GM12878 (cell line): ENCODE results near the gene PTPRM. TPM values are rescaled to one million over a fixed set of nuclear protein-coding genes. Genes with fewer than 3 reads are reported as not detected.

ENCODE experiments used
- ATAC-seq: fragments of 200-7000 bp; cut with Tn5 transposase; 3 replicates; pipeline ENCODE4 v1.9.1; 2020; ENCODE audit warnings: mild to moderate bottlenecking, moderate library complexity
- BruUV-seq: library from RNA; stranded (reverse); fragments of 400-500 nt; replicated peaks from 2 replicates; lab custom pipeline; 2021; lab: Mats Ljungman, UMichigan
- CTCF ChIA-PET: fragments of 300-600 bp; sonication (Branson Sonifier 250); formaldehyde crosslinking; extraction: SDS; loops from one replicate; lab custom pipeline; 2021; ENCODE audit warnings: inconsistent platforms; lab: Yijun Ruan, JAX
- POLR2A ChIA-PET: fragments of 350-600 bp; formaldehyde crosslinking; extraction: SDS; loops from one replicate; lab custom pipeline; 2021; ENCODE audit warnings: inconsistent platforms; lab: Charles Lee
- RAD21 ChIA-PET: fragments of 300-600 bp; sonication (Branson Sonifier 250); formaldehyde crosslinking; loops from one replicate; lab custom pipeline; 2023; ENCODE audit warnings: antibody characterized with exemption; ENCODE audit not compliant: unreplicated experiment; lab: Charles Lee
- SMC1A ChIA-PET: fragments of 300-600 bp; sonication (Branson Sonifier 250); formaldehyde crosslinking; loops from one replicate; lab custom pipeline; 2023; ENCODE audit not compliant: unreplicated experiment, uncharacterized antibody; lab: Charles Lee
- DNase-seq: peaks from one replicate; pipeline ENCODE4 v3.0.0-alpha.2; 2011; ENCODE audit warnings: low read depth, low spot score
- FAIRE-seq: peaks from 3 replicates; lab custom pipeline; 2011; peaks lifted over from hg19 to GRCh38; lab: Jason Lieb, UNC
- H2AFZ ChIP-seq: 2 replicates; pipeline ENCODE4 v1.6.0; 2011; ENCODE audit warnings: low read depth, low read length, control low read depth; ENCODE audit not compliant: control insufficient read depth
- H3K27ac ChIP-seq: 2 replicates; pipeline ENCODE4 v1.5.1; 2011; ENCODE audit warnings: control low read depth; ENCODE audit not compliant: control insufficient read depth, insufficient read depth
- H3K27me3 ChIP-seq, 2 experiments: replicated peaks in 1 of 2; 2 replicates each; pipeline versions ENCODE4 v1.6.0 to v1.6.1; 2011; ENCODE audit warnings: low read length in 1 of 2; ENCODE audit not compliant: control insufficient read depth in 2 of 2, insufficient read depth in 2 of 2
- H3K36me3 ChIP-seq, 2 experiments: 2 replicates each; pipeline ENCODE4 v1.5.1; 2011; ENCODE audit warnings: low read length in 1 of 2; ENCODE audit not compliant: control insufficient read depth in 2 of 2, insufficient read depth in 2 of 2
- H3K4me1 ChIP-seq: 2 replicates; pipeline ENCODE4 v1.6.1; 2011; ENCODE audit warnings: mild to moderate bottlenecking, low read length, moderate library complexity, mixed read lengths; ENCODE audit not compliant: control insufficient read depth, insufficient read depth
- H3K4me2 ChIP-seq: 2 replicates; pipeline ENCODE4 v1.6.0; 2011; ENCODE audit warnings: control low read depth; ENCODE audit not compliant: control insufficient read depth, insufficient read depth
- H3K4me3 ChIP-seq: fragments of 200-600 bp; sonication (generic); 2 replicates; pipeline ENCODE4 v1.5.1; 2016
- H3K79me2 ChIP-seq: 2 replicates; pipeline ENCODE4 v1.6.0; 2011; ENCODE audit warnings: low read length; ENCODE audit not compliant: control insufficient read depth, insufficient read depth
- H3K9ac ChIP-seq: 2 replicates; pipeline ENCODE4 v1.8.0; 2011; ENCODE audit warnings: low read length, control low read depth, mixed read lengths; ENCODE audit not compliant: control insufficient read depth, insufficient read depth
- H3K9me3 ChIP-seq: replicated peaks from 3 replicates; pipeline ENCODE4 v1.5.1; 2011; ENCODE audit warnings: mild to moderate bottlenecking, low read length; ENCODE audit not compliant: control insufficient read depth, insufficient read depth
- H4K20me1 ChIP-seq: 2 replicates; pipeline ENCODE4 v1.6.0; 2011; ENCODE audit not compliant: control insufficient read depth, insufficient read depth
- CEBPB ChIP-seq, 2 experiments: fragments of 150-350 bp in 1 of 2; IDR thresholded peaks; 2 replicates each; pipeline ENCODE4 v1.6.1; 2012 to 2014; ENCODE audit warnings: low read depth in 2 of 2, low read length in 2 of 2, borderline replicate concordance in 1 of 2, inconsistent platforms in 1 of 2
- EGR1 ChIP-seq, 2 experiments: IDR thresholded peaks; 1 replicate in 1 of 2; 2 replicates in 1 of 2; pipeline ENCODE4 v1.6.1; 2011 to 2012; ENCODE audit warnings: low read depth in 2 of 2, low read length in 2 of 2, borderline replicate concordance in 1 of 2, mild to moderate bottlenecking in 1 of 2, moderate library complexity in 1 of 2
- ELK1 ChIP-seq: IDR thresholded peaks from 2 replicates; pipeline ENCODE4 v1.6.1; 2012; ENCODE audit warnings: low read depth, low read length, improper control_type of control experiment
- IKZF1 ChIP-seq: fragments of 450-650 bp; conservative IDR thresholded peaks from 2 replicates; pipeline ENCODE4 v1.6.1; 2017; ENCODE audit warnings: antibody characterized with exemption, mild to moderate bottlenecking
- MTA3 ChIP-seq: IDR thresholded peaks from 2 replicates; pipeline ENCODE4 v1.6.1; 2012; ENCODE audit warnings: low read length, inconsistent platforms, borderline replicate concordance
- MYB ChIP-seq: fragments of 150-350 bp; IDR thresholded peaks from 2 replicates; pipeline ENCODE4 v1.6.1; 2014; ENCODE audit warnings: mild to moderate bottlenecking, low read depth, low read length, borderline replicate concordance
- NBN ChIP-seq: fragments of 450-650 bp; IDR thresholded peaks from 2 replicates; pipeline ENCODE4 v1.6.1; 2016
- NRF1 ChIP-seq: conservative IDR thresholded peaks from 2 replicates; pipeline ENCODE4 v1.6.1; 2011; ENCODE audit warnings: mild to moderate bottlenecking, low read depth, low read length, improper control_type of control experiment
- POLR2AphosphoS2 ChIP-seq: IDR thresholded peaks from 2 replicates; pipeline ENCODE4 v1.6.1; 2011; ENCODE audit warnings: low read depth, mild to moderate bottlenecking, low read length, improper control_type of control experiment, moderate library complexity
- POU2F2 ChIP-seq: IDR thresholded peaks from 3 replicates; pipeline ENCODE4 v1.6.1; 2011; ENCODE audit warnings: low read depth, mild to moderate bottlenecking, low read length, borderline replicate concordance
- RELA ChIP-seq: fragments of 450-650 bp; IDR thresholded peaks from 2 replicates; pipeline ENCODE4 v1.8.0; 2014; ENCODE audit warnings: borderline replicate concordance; ENCODE audit not compliant: partially characterized antibody
- SIX5 ChIP-seq: IDR thresholded peaks from 2 replicates; pipeline ENCODE4 v1.6.1; 2011; ENCODE audit warnings: mild to moderate bottlenecking, low read depth, low read length, moderate library complexity; ENCODE audit not compliant: severe bottlenecking
- SMAD1 ChIP-seq: fragments of 450-650 bp; IDR thresholded peaks from 2 replicates; pipeline ENCODE4 v1.6.1; 2018; ENCODE audit warnings: mild to moderate bottlenecking, low read depth; ENCODE audit not compliant: partially characterized antibody
- SPI1 ChIP-seq: IDR thresholded peaks from 2 replicates; pipeline ENCODE4 v1.6.1; 2011; ENCODE audit warnings: low read depth, mild to moderate bottlenecking, low read length, moderate library complexity, borderline replicate concordance; ENCODE audit not compliant: insufficient read depth
- WGBS: methylation state at CpG from one replicate; pipeline ENCODE4 v1.1.6; 2016; ENCODE audit warnings: low lambda C conversion rate; ENCODE audit not compliant: insufficient replicate concordance, insufficient coverage; ENCODE audit errors: missing lambda C conversion rate; 5-methylcytosine and 5-hydroxymethylcytosine counted together
- in situ Hi-C: fragments of 300-500 bp; cut with MboI; formaldehyde crosslinking; loops from 9 replicates; pipeline ENCODE4 v1.14.3; 2018; ENCODE audit warnings: mixed read lengths
- intact Hi-C: fragments of 100-400 bp; cut with micrococcal nuclease; formaldehyde crosslinking; loops from one replicate; pipeline ENCODE4 v1.14.2; 2022; ENCODE audit not compliant: unreplicated experiment
- polyA plus RNA-seq, 11 experiments: library from polyadenylated mRNA; depleted of rRNA in 4 of 11; unstranded in 6 of 11; stranded (reverse) in 5 of 11; fragments of >200 nt; fragmentation: Nextera tagmentation in 4 of 11; fragmentation: Illumina TruSeq in 1 of 11; extraction: Ambion mirVana in 4 of 11; extraction: Trizol in 1 of 11; gene quantifications; 1 replicate in 1 of 11; 2 replicates in 10 of 11; pipeline versions ENCODE4 v1.2.1 to v1.2.3, GENCODE V29; 2011 to 2016; ENCODE audit warnings: inconsistent platforms in 2 of 11, missing spikeins in 2 of 11, low read depth in 1 of 11
- total RNA-seq, 4 experiments: library from RNA; depleted of rRNA in 3 of 4; stranded (reverse); fragments of >200 nt in 3 of 4; fragmentation: Illumina TruSeq in 1 of 4; extraction: Trizol in 1 of 4; gene quantifications; 2 replicates each; pipeline versions ENCODE4 v1.2.1 to v1.2.3, GENCODE V29; 2013 to 2021

The PTPRM gene
- total and polyA plus RNA-seq, 10 of the 15 experiments (the other 5 are each of a cell fraction or from before 2014, with no cell fraction given) = 0.07 to 22.6 (median 0.60) TPM

GRCh38 chr18:8361941-8362471, 794.9 kb downstream of the PTPRM start:
- H3K36me3 ChIP-seq = no peaks in the 10 kb centered on the region
- no peak overlapping the region for H3K4me2 ChIP-seq
- DNase-seq (no peak), FAIRE-seq (no peak), ATAC-seq (no peak)
- in situ Hi-C loops (no loop called here), intact Hi-C loops (no loop called here)
- no peaks in the 10 kb centered on the region for H3K79me2 ChIP-seq
- ChIA-PET POLR2A (no interaction called here), CTCF (interaction anchor here (0.6 to 1.3 kb wide), 2 partner anchors 30 to 44 kb away, joined by 3 to 4 read pairs; no protein-coding TSS in a partner anchor), SMC1A (interaction anchor here (1.0 to 1.2 kb wide), 4 partner anchors 10 to 117 kb away, joined by 3 to 4 read pairs (median 3); no protein-coding TSS in a partner anchor), RAD21 (no interaction called here)
- H3K4me3 ChIP-seq = no peak overlapping the region
- no peak overlapping the region for H2AFZ ChIP-seq
- H3K4me1 ChIP-seq = no peaks in the 10 kb centered on the region
- no peak overlapping the region for H3K27ac ChIP-seq
- no peak overlapping the region for H3K9ac ChIP-seq
- 19% methylated on average over 5 of the region's 5 CpGs for WGBS
- no peaks in the 10 kb centered on the region for H4K20me1 ChIP-seq
- H3K9me3 ChIP-seq = no peaks in the 10 kb centered on the region
- no TSS peak for BruUV-seq
- TF ChIP-seq MTA3 (no peak), RELA (no peak), POLR2AphosphoS2 (no peak), EGR1 (IDR thresholded peaks at IDR 0.05; ENCODE audit: borderline replicate concordance in 1 of 2, low read depth in 2 of 2, low read length in 2 of 2) (no peak)
- H3K27me3 ChIP-seq = no peaks in the 10 kb centered on the region; a peak in 3 of 4 replicates

DNA sequence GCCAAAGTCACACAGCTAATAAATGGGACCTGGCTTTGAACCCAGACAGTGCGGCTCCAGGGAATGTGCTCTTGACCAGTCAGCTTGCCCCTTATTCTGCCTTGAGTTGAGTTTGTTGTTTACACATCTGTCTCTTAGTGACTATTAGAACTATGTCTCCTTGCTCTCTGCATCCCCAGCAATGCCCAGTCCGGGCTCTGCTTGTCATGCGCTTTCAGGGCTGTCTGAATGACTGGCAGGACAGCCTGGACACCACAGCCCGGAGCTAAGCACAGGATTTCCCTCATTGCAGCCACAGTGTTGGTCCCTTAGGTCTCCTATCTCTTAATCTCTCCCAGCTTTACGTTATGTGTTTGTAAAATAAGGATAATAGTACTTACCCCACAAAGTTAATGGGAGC, 795.7 kb downstream of the PTPRM start:
- H3K9ac ChIP-seq = no peak overlapping the region
- no peak for FAIRE-seq
- no peaks in the 10 kb centered on the region for H3K79me2 ChIP-seq
- no peaks in the 10 kb centered on the region for H3K4me1 ChIP-seq
- DNase-seq = no peak
- H3K27ac ChIP-seq = no peak overlapping the region
- no peaks in the 10 kb centered on the region for H3K36me3 ChIP-seq
- ChIA-PET POLR2A (no interaction called here), SMC1A (interaction anchor here (1.0 kb wide), 1 partner anchor 20 kb away, joined by 3 read pairs; no protein-coding TSS in a partner anchor), RAD21 (no interaction called here), CTCF (no interaction called here)
- no peak overlapping the region for H3K4me2 ChIP-seq
- intact Hi-C loops = no loop called here
- 15% methylated on average over 5 of the region's 5 CpGs for WGBS
- no peaks in the 10 kb centered on the region; a peak in 3 of 4 replicates for H3K27me3 ChIP-seq
- BruUV-seq = no TSS peak
- H3K4me3 ChIP-seq = no peak overlapping the region
- no peaks in the 10 kb centered on the region for H4K20me1 ChIP-seq
- no peak overlapping the region for H2AFZ ChIP-seq
- H3K9me3 ChIP-seq = no peaks in the 10 kb centered on the region
- in situ Hi-C loops = no loop called here
- no peak for ATAC-seq
- TF ChIP-seq SMAD1 (no peak), ELK1 (no peak), IKZF1 (no peak), SIX5 (no peak), CEBPB (IDR thresholded peaks at IDR 0.05; ENCODE audit: borderline replicate concordance in 1 of 2, low read depth in 2 of 2, low read length in 2 of 2) (no peak), SPI1 (no peak), NBN (no peak), NRF1 (no peak), POU2F2 (no peak), MYB (no peak)
